ENCODE results near the gene SNX8.

Gene SNX8

DNA sequence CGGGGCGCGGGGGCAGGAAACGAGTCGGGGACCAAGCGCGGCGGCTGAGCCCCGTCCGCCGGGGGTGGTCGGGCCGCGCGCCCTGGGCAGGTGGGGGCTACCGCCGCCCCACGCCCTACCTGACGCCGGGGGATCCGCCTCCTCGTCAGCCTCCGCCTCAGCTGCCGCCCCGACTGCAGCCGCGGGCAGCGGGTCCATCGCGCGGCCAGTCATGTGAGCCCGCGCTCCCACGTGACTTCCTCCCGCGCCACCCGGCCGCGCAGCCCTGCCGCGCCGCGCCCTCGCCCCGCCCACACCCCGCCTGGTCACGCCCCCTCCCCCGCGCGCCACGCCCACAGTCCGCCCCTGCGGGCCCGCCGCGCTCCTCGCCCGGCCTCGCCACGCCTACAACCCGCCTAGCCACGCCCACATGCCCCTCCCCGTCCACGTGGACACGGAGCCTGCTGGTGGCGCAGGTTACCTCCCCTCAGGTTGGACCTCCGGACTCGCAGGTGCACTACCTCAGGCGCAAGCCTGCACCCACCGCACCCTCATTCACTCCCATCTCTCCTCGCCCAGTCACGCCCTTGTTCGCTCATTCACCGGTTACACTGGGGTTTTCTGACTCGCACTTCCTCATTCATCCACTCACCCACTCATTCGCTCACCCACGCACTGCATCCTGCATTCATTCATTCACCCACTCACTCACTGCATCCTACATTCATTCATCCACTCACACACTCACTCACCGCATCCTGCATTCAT is at the start of gene SNX8:
Gene SNX8, minus strand, starts transcription at position 233 of the 747 bp plus-strand sequence. Its CDS starts 20 bp downstream, at position 213.
- peak within 1 kb of the TSS; percentile 35 for H3K27ac ChIP-seq (ENCODE audit: low read depth, low read length)
- no peaks in the 10 kb centered on the region for H3K36me3 ChIP-seq (ENCODE audit: control insufficient read depth, insufficient read depth, low read length)
- H3K9me3 ChIP-seq (ENCODE audit: control insufficient read depth, insufficient read depth, low read length), result no peaks in the 10 kb centered on the region
- peaks cover 7% of the 10 kb centered on the region for H3K4me1 ChIP-seq (ENCODE audit: control insufficient read depth, insufficient read depth, low read length)
- no peaks in the 10 kb centered on the region; the same call in 1 of the 2 replicates for H3K27me3 ChIP-seq (ENCODE audit: control insufficient read depth, insufficient read depth, low read length)
- H3K4me3 ChIP-seq (ENCODE audit: low read depth, low read length), result peak within 1 kb of the TSS; percentile 83
- H3K9ac ChIP-seq (ENCODE audit: low read depth, low read length), result peak within 1 kb of the TSS; percentile 78

GRCh38 chr7:2362385-2363088 is 48.3 kb upstream of the SNX8 start:
- H3K27ac ChIP-seq (ENCODE audit: low read depth, low read length), result no peak overlapping the region
- H3K4me1 ChIP-seq (ENCODE audit: control insufficient read depth, insufficient read depth, low read length), result no peaks in the 10 kb centered on the region
- no peak overlapping the region for H3K9ac ChIP-seq (ENCODE audit: low read depth, low read length)
- H3K36me3 ChIP-seq (ENCODE audit: control insufficient read depth, insufficient read depth, low read length), result peaks cover 93% of the 10 kb centered on the region
- H3K9me3 ChIP-seq (ENCODE audit: control insufficient read depth, insufficient read depth, low read length), result no peaks in the 10 kb centered on the region
- H3K4me3 ChIP-seq (ENCODE audit: low read depth, low read length), result no peak overlapping the region
- no peaks in the 10 kb centered on the region for H3K27me3 ChIP-seq (ENCODE audit: control insufficient read depth, insufficient read depth, low read length)

DNA sequence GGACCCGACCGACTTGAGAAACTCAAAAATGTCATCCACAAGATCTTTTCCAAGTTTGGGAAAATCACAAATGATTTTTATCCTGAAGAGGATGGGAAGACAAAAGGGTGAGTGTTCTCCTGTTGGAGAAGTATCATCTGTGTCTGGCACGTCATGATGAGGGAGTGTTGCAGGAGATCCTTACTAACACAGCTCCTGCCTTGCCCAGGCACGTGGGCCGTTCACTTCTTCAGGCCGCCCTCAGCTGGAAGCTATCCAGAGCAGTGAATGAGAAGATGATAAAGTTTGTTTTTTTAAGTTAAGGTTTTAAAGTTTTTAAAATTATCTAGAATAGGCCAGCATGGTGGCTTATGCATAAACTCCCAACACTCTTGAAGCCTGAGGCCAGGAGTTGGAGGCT is 46.6 kb upstream of the SNX8 start:
- Histone ChIP-seq H3K36me3 (ENCODE audit: control insufficient read depth, insufficient read depth, low read length) (peaks cover 87% of the 10 kb centered on the region), H3K4me1 (ENCODE audit: control insufficient read depth, insufficient read depth, low read length) (no peaks in the 10 kb centered on the region; the same call in 1 of the 2 replicates), H3K9ac (ENCODE audit: low read depth, low read length) (no peak overlapping the region), H3K27me3 (ENCODE audit: control insufficient read depth, insufficient read depth, low read length) (no peaks in the 10 kb centered on the region), H3K27ac (ENCODE audit: low read depth, low read length) (no peak overlapping the region), H3K9me3 (ENCODE audit: control insufficient read depth, insufficient read depth, low read length) (no peaks in the 10 kb centered on the region), H3K4me3 (ENCODE audit: low read depth, low read length) (no peak overlapping the region)

- Histone ChIP-seq H3K4me3 (ENCODE audit: low read depth, low read length) (no peak overlapping the region), H3K9me3 (ENCODE audit: control insufficient read depth, insufficient read depth, low read length) (no peaks in the 10 kb centered on the region), H3K9ac (ENCODE audit: low read depth, low read length) (peak overlapping the region; percentile 7; the same call in 1 of the 2 replicates), H3K27ac (ENCODE audit: low read depth, low read length) (peak overlapping the region; percentile 5), H3K27me3 (ENCODE audit: control insufficient read depth, insufficient read depth, low read length) (no peaks in the 10 kb centered on the region), H3K4me1 (ENCODE audit: control insufficient read depth, insufficient read depth, low read length) (no peaks in the 10 kb centered on the region; the same call in 1 of the 2 replicates), H3K36me3 (ENCODE audit: control insufficient read depth, insufficient read depth, low read length) (peaks cover 75% of the 10 kb centered on the region)
Measured at GRCh38 chr7:2359610-2360009, 45.4 kb upstream of the SNX8 start.

DNA sequence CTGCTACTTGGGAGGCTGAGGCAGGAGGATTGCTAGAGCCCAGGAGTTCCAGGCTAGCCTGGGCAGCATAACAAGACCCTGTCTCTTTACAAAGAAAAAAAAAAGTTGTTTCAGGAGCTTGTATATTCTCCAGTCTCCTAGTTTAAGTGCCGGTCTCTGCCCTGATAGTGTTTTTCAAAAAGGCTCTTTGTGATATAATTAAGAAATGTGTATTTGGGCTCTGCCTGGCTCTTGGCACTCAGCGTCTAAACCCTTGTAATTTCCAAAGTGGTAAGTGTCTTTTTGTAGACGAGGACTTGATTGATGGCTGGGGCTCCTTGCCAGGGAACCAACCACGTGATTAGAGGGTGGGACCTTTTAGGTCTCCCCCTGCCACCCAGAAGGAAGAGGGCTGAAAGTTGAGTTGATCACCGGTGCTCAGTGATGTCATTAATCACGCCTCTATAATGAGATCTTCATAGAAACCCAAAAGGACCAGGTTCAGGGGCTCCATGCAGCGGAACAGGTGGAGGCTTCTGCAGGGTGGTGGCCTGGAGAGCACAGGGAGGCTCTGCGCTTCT is 44.8 kb upstream of the SNX8 start:
- peak overlapping the region; percentile 5 for H3K27ac ChIP-seq (ENCODE audit: low read depth, low read length)
- no peak overlapping the region for H3K4me3 ChIP-seq (ENCODE audit: low read depth, low read length)
- peaks cover 69% of the 10 kb centered on the region for H3K36me3 ChIP-seq (ENCODE audit: control insufficient read depth, insufficient read depth, low read length)
- no peaks in the 10 kb centered on the region; the same call in 1 of the 2 replicates for H3K4me1 ChIP-seq (ENCODE audit: control insufficient read depth, insufficient read depth, low read length)
- no peaks in the 10 kb centered on the region for H3K9me3 ChIP-seq (ENCODE audit: control insufficient read depth, insufficient read depth, low read length)
- peak overlapping the region; percentile 7; the same call in 1 of the 2 replicates for H3K9ac ChIP-seq (ENCODE audit: low read depth, low read length)
- no peaks in the 10 kb centered on the region for H3K27me3 ChIP-seq (ENCODE audit: control insufficient read depth, insufficient read depth, low read length)

- Histone ChIP-seq H3K9ac (ENCODE audit: low read depth, low read length) (no peak overlapping the region), H3K9me3 (ENCODE audit: control insufficient read depth, insufficient read depth, low read length) (no peaks in the 10 kb centered on the region), H3K36me3 (ENCODE audit: control insufficient read depth, insufficient read depth, low read length) (peaks cover 59% of the 10 kb centered on the region), H3K27ac (ENCODE audit: low read depth, low read length) (no peak overlapping the region), H3K4me1 (ENCODE audit: control insufficient read depth, insufficient read depth, low read length) (no peaks in the 10 kb centered on the region; the same call in 1 of the 2 replicates), H3K4me3 (ENCODE audit: low read depth, low read length) (no peak overlapping the region), H3K27me3 (ENCODE audit: control insufficient read depth, insufficient read depth, low read length) (no peaks in the 10 kb centered on the region)
Measured at GRCh38 chr7:2357571-2357970, 43.3 kb upstream of the SNX8 start.

GRCh38 chr7:2357165-2357564 is 42.9 kb upstream of the SNX8 start:
- H3K4me3 ChIP-seq (ENCODE audit: low read depth, low read length), result no peak overlapping the region
- peaks cover 55% of the 10 kb centered on the region for H3K36me3 ChIP-seq (ENCODE audit: control insufficient read depth, insufficient read depth, low read length)
- H3K9me3 ChIP-seq (ENCODE audit: control insufficient read depth, insufficient read depth, low read length), result no peaks in the 10 kb centered on the region
- H3K4me1 ChIP-seq (ENCODE audit: control insufficient read depth, insufficient read depth, low read length), result no peaks in the 10 kb centered on the region; the same call in 1 of the 2 replicates
- no peaks in the 10 kb centered on the region for H3K27me3 ChIP-seq (ENCODE audit: control insufficient read depth, insufficient read depth, low read length)
- H3K9ac ChIP-seq (ENCODE audit: low read depth, low read length), result no peak overlapping the region
- no peak overlapping the region for H3K27ac ChIP-seq (ENCODE audit: low read depth, low read length)

DNA sequence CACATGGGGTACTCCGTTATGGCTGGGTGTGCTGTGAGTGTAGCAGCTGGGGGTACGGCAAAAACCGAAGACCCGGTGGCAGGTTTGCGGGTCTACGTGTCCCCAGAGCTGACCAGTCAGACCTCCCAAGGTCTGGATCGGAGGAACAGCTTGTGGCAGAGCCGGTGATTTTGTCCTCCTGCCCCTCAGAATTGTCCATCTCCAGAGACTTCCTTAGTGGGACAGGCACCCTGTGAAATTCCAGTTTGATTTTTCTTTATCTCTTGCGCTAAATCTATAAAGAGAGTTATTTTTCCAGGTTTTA is 41.4 kb upstream of the SNX8 start:
- Histone ChIP-seq H3K27me3 (ENCODE audit: control insufficient read depth, insufficient read depth, low read length) (no peaks in the 10 kb centered on the region), H3K27ac (ENCODE audit: low read depth, low read length) (peak overlapping the region; percentile 99), H3K4me3 (ENCODE audit: low read depth, low read length) (peak overlapping the region; percentile 92), H3K36me3 (ENCODE audit: control insufficient read depth, insufficient read depth, low read length) (peaks cover 51% of the 10 kb centered on the region), H3K4me1 (ENCODE audit: control insufficient read depth, insufficient read depth, low read length) (no peaks in the 10 kb centered on the region; the same call in 1 of the 2 replicates), H3K9ac (ENCODE audit: low read depth, low read length) (peak overlapping the region; percentile 100), H3K9me3 (ENCODE audit: control insufficient read depth, insufficient read depth, low read length) (no peaks in the 10 kb centered on the region)

DNA sequence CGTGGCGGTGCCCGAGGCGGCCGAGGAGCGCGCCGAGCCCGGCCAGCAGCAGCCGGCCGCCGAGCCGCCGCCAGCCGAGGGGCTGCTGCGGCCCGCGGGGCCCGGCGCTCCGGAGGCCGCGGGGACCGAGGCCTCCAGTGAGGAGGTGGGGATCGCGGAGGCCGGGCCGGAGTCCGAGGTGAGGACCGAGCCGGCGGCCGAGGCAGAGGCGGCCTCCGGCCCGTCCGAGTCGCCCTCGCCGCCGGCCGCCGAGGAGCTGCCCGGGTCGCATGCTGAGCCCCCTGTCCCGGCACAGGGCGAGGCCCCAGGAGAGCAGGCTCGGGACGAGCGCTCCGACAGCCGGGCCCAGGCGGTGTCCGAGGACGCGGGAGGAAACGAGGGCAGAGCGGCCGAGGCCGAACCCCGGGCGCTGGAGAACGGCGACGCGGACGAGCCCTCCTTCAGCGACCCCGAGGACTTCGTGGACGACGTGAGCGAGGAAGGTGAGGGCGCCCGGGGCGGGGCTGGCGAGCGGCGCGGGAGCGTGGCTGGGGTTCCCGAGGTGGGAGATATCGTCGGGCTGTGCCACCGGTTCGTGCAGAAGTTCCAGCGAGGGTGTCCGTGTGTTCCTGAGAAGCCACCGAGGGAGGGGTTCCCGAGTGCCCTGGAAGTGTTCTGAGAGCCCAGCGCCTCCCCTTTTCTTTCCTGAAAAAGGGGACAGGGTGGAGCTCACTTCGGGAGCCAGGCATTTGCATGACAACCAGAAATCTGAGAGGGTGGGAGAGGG is 40.9 kb upstream of the SNX8 start:
- no peaks in the 10 kb centered on the region; the same call in 1 of the 2 replicates for H3K4me1 ChIP-seq (ENCODE audit: control insufficient read depth, insufficient read depth, low read length)
- peaks cover 46% of the 10 kb centered on the region for H3K36me3 ChIP-seq (ENCODE audit: control insufficient read depth, insufficient read depth, low read length)
- H3K27ac ChIP-seq (ENCODE audit: low read depth, low read length), result peak overlapping the region; percentile 99
- peak overlapping the region; percentile 100 for H3K9ac ChIP-seq (ENCODE audit: low read depth, low read length)
- no peaks in the 10 kb centered on the region for H3K27me3 ChIP-seq (ENCODE audit: control insufficient read depth, insufficient read depth, low read length)
- H3K9me3 ChIP-seq (ENCODE audit: control insufficient read depth, insufficient read depth, low read length), result no peaks in the 10 kb centered on the region
- peak overlapping the region; percentile 92 for H3K4me3 ChIP-seq (ENCODE audit: low read depth, low read length)

- Histone ChIP-seq H3K27ac (ENCODE audit: low read depth, low read length) (peak within 1 kb of the TSS; percentile 99), H3K4me3 (ENCODE audit: low read depth, low read length) (peak within 1 kb of the TSS; percentile 92)
Measured at GRCh38 chr7:2354186-2354938, 40.1 kb upstream of the SNX8 start, which contains the start of gene EIF3B. EIF3B (plus strand) TSS chr7:2354827; CDS start chr7:2354922, 95 bp downstream.

More at GRCh38 chr7:2354186-2354938, 40.1 kb upstream of the SNX8 start, which contains the start of gene EIF3B:
- peak within 1 kb of the TSS; percentile 100 for H3K9ac ChIP-seq (ENCODE audit: low read depth, low read length)
- no peaks in the 10 kb centered on the region; the same call in 1 of the 2 replicates for H3K4me1 ChIP-seq (ENCODE audit: control insufficient read depth, insufficient read depth, low read length)
- peaks cover 38% of the 10 kb centered on the region for H3K36me3 ChIP-seq (ENCODE audit: control insufficient read depth, insufficient read depth, low read length)
- H3K9me3 ChIP-seq (ENCODE audit: control insufficient read depth, insufficient read depth, low read length), result no peaks in the 10 kb centered on the region
- no peaks in the 10 kb centered on the region for H3K27me3 ChIP-seq (ENCODE audit: control insufficient read depth, insufficient read depth, low read length)

All from HUES48 (cell line).